ENCODE data around the gene SCN2A.
"Not testable (repeated sequence)": the region's sequence is repeated elsewhere in the genome, so short reads cannot be mapped to it uniquely, and the experiment has no call there.

The SCN2A gene

GRCh38 chr2:165312999-165313398 lies 73.8 kb downstream of the SCN2A start:
- Mint-ChIP-seq H3K9me3 (no peaks in the 10 kb centered on the region), H3K4me1 (no peaks in the 10 kb centered on the region), H3K36me3 (no peaks in the 10 kb centered on the region), H3K27me3 (peaks cover 5% of the 10 kb centered on the region), H3K4me3 (no peak overlapping the region), H3K27ac (no peak overlapping the region)
- ATAC-seq (ENCODE audit: low read depth) (no peak), DNase-seq (ENCODE audit: low spot score in 2 of 2) (no peak)

GRCh38 chr2:165313509-165313908 lies 74.3 kb downstream of the SCN2A start:
- Mint-ChIP-seq H3K9me3 (no peaks in the 10 kb centered on the region), H3K4me1 (no peaks in the 10 kb centered on the region), H3K4me3 (no peak overlapping the region), H3K27me3 (peaks cover 5% of the 10 kb centered on the region), H3K36me3 (no peaks in the 10 kb centered on the region), H3K27ac (no peak overlapping the region)
- ATAC-seq (ENCODE audit: low read depth) (no peak), DNase-seq (ENCODE audit: low spot score in 2 of 2) (no peak)

- peaks cover 5% of the 10 kb centered on the region for H3K4me1 Mint-ChIP-seq
- peaks cover 3% of the 10 kb centered on the region for H3K27me3 Mint-ChIP-seq
- no peak overlapping the region for H3K4me3 Mint-ChIP-seq
- DNase-seq (ENCODE audit: low spot score in 2 of 2) (no peak), ATAC-seq (ENCODE audit: low read depth) (peak; percentile 59)
- H3K36me3 Mint-ChIP-seq: no peaks in the 10 kb centered on the region
- H3K27ac Mint-ChIP-seq: no peak overlapping the region
- no peaks in the 10 kb centered on the region for H3K9me3 Mint-ChIP-seq
Observed at GRCh38 chr2:165328272-165328671, 89.1 kb downstream of the SCN2A start.

GRCh38 chr2:165344276-165344675 lies 105.1 kb downstream of the SCN2A start:
- not testable (repeated sequence) for H3K4me3 Mint-ChIP-seq; H3K4me1 Mint-ChIP-seq; H3K36me3 Mint-ChIP-seq; DNase-seq (ENCODE audit: low spot score in 2 of 2); H3K9me3 Mint-ChIP-seq; H3K27ac Mint-ChIP-seq; ATAC-seq (ENCODE audit: low read depth)
- peaks cover 12% of the 10 kb centered on the region for H3K27me3 Mint-ChIP-seq

GRCh38 chr2:165348441-165348840 lies 109.2 kb downstream of the SCN2A start:
- ATAC-seq (ENCODE audit: low read depth) (peak; percentile 35), DNase-seq (ENCODE audit: low spot score in 2 of 2) (no peak)
- H3K4me3 Mint-ChIP-seq: no peak overlapping the region
- no peaks in the 10 kb centered on the region for H3K9me3 Mint-ChIP-seq
- H3K27me3 Mint-ChIP-seq: peaks cover 8% of the 10 kb centered on the region
- no peaks in the 10 kb centered on the region for H3K36me3 Mint-ChIP-seq
- no peaks in the 10 kb centered on the region for H3K4me1 Mint-ChIP-seq
- no peak overlapping the region for H3K27ac Mint-ChIP-seq

GRCh38 chr2:165349181-165349580 lies 110.0 kb downstream of the SCN2A start:
- peaks cover 8% of the 10 kb centered on the region for H3K27me3 Mint-ChIP-seq
- ATAC-seq (ENCODE audit: low read depth) (no peak), DNase-seq (ENCODE audit: low spot score in 2 of 2) (no peak)
- H3K4me1 Mint-ChIP-seq: no peaks in the 10 kb centered on the region
- H3K4me3 Mint-ChIP-seq: no peak overlapping the region
- no peaks in the 10 kb centered on the region for H3K9me3 Mint-ChIP-seq
- no peak overlapping the region for H3K27ac Mint-ChIP-seq
- H3K36me3 Mint-ChIP-seq: no peaks in the 10 kb centered on the region

- H3K4me3 Mint-ChIP-seq: no peak overlapping the region
- H3K36me3 Mint-ChIP-seq: no peaks in the 10 kb centered on the region
- no peak overlapping the region for H3K27ac Mint-ChIP-seq
- no peak for ATAC-seq (ENCODE audit: low read depth)
- no peaks in the 10 kb centered on the region for H3K27me3 Mint-ChIP-seq
- no peak for DNase-seq (ENCODE audit: low spot score in 2 of 2)
- no peaks in the 10 kb centered on the region for H3K4me1 Mint-ChIP-seq
- H3K9me3 Mint-ChIP-seq: no peaks in the 10 kb centered on the region
Observed at GRCh38 chr2:165357758-165358157, 118.5 kb downstream of the SCN2A start.

GRCh38 chr2:165361514-165361913 lies 122.3 kb downstream of the SCN2A start:
- no peaks in the 10 kb centered on the region for H3K36me3 Mint-ChIP-seq
- no peaks in the 10 kb centered on the region for H3K9me3 Mint-ChIP-seq
- no peak overlapping the region for H3K27ac Mint-ChIP-seq
- no peak for DNase-seq (ENCODE audit: low spot score in 2 of 2)
- H3K4me3 Mint-ChIP-seq: no peak overlapping the region
- ATAC-seq (ENCODE audit: low read depth): no peak
- H3K27me3 Mint-ChIP-seq: no peaks in the 10 kb centered on the region
- H3K4me1 Mint-ChIP-seq: no peaks in the 10 kb centered on the region

- Mint-ChIP-seq H3K9me3 (no peaks in the 10 kb centered on the region), H3K27me3 (peaks cover 2% of the 10 kb centered on the region), H3K4me3 (no peak overlapping the region), H3K4me1 (no peaks in the 10 kb centered on the region), H3K27ac (no peak overlapping the region), H3K36me3 (no peaks in the 10 kb centered on the region)
- ATAC-seq (ENCODE audit: low read depth): no peak
- DNase-seq (ENCODE audit: low spot score in 2 of 2): no peak
Observed at GRCh38 chr2:165369131-165369897, 130.1 kb downstream of the SCN2A start.

GRCh38 chr2:165369898-165370296 lies 130.7 kb downstream of the SCN2A start:
- no peak overlapping the region for H3K4me3 Mint-ChIP-seq
- ATAC-seq (ENCODE audit: low read depth): no peak
- no peak for DNase-seq (ENCODE audit: low spot score in 2 of 2)
- peaks cover 2% of the 10 kb centered on the region for H3K27me3 Mint-ChIP-seq
- no peaks in the 10 kb centered on the region for H3K4me1 Mint-ChIP-seq
- H3K27ac Mint-ChIP-seq: no peak overlapping the region
- no peaks in the 10 kb centered on the region for H3K36me3 Mint-ChIP-seq
- H3K9me3 Mint-ChIP-seq: no peaks in the 10 kb centered on the region

- H3K27ac Mint-ChIP-seq: no peak overlapping the region
Observed at GRCh38 chr2:165371356-165371755, 132.1 kb downstream of the SCN2A start.

GRCh38 chr2:165373278-165374010 lies 134.2 kb downstream of the SCN2A start:
- H3K4me1 Mint-ChIP-seq: no peaks in the 10 kb centered on the region
- DNase-seq (ENCODE audit: low spot score in 2 of 2) (no peak), ATAC-seq (ENCODE audit: low read depth) (no peak)
- H3K9me3 Mint-ChIP-seq: no peaks in the 10 kb centered on the region
- H3K27ac Mint-ChIP-seq: no peak overlapping the region
- no peaks in the 10 kb centered on the region for H3K27me3 Mint-ChIP-seq
- no peak overlapping the region for H3K4me3 Mint-ChIP-seq
- H3K36me3 Mint-ChIP-seq: no peaks in the 10 kb centered on the region

More at GRCh38 chr2:165371356-165371755, 132.1 kb downstream of the SCN2A start:
- no peaks in the 10 kb centered on the region for H3K36me3 Mint-ChIP-seq
- peaks cover 2% of the 10 kb centered on the region for H3K27me3 Mint-ChIP-seq
- no peak overlapping the region for H3K4me3 Mint-ChIP-seq
- ATAC-seq (ENCODE audit: low read depth) (no peak), DNase-seq (ENCODE audit: low spot score in 2 of 2) (no peak)
- H3K4me1 Mint-ChIP-seq: no peaks in the 10 kb centered on the region
- no peaks in the 10 kb centered on the region for H3K9me3 Mint-ChIP-seq

GRCh38 chr2:165376571-165376975 lies 137.4 kb downstream of the SCN2A start:
- Mint-ChIP-seq H3K27me3 (no peaks in the 10 kb centered on the region), H3K9me3 (no peaks in the 10 kb centered on the region), H3K27ac (no peak overlapping the region), H3K36me3 (no peaks in the 10 kb centered on the region), H3K4me3 (no peak overlapping the region), H3K4me1 (no peaks in the 10 kb centered on the region)
- DNase-seq (ENCODE audit: low spot score in 2 of 2): no peak
- ATAC-seq (ENCODE audit: low read depth): no peak

- H3K27me3 Mint-ChIP-seq: peaks cover 3% of the 10 kb centered on the region
- no peaks in the 10 kb centered on the region for H3K4me1 Mint-ChIP-seq
- H3K4me3 Mint-ChIP-seq: no peak overlapping the region
- DNase-seq (ENCODE audit: low spot score in 2 of 2) (no peak), ATAC-seq (ENCODE audit: low read depth) (no peak)
- no peak overlapping the region for H3K27ac Mint-ChIP-seq
- no peaks in the 10 kb centered on the region for H3K36me3 Mint-ChIP-seq
- H3K9me3 Mint-ChIP-seq: no peaks in the 10 kb centered on the region
Observed at GRCh38 chr2:165382362-165382761, 143.1 kb downstream of the SCN2A start.
